Measurements from ENCODE around the gene EXD3. TPM values are rescaled to one million over a fixed set of nuclear protein-coding genes. Genes with fewer than 3 reads are reported as not detected.
A peak's percentile ranks its signal among the peaks of the same experiment; 100 is the strongest.

EXD3 gene
- total and polyA plus RNA-seq, 2 of the 13 experiments (the other 11 are each of a cell fraction or from before 2014, with no cell fraction given), result 2.7 to 4.8 TPM

- FAIRE-seq (no peak), DNase-seq (ENCODE audit: low spot score) (no peak), ATAC-seq (no peak)
- intact Hi-C loops (cut with micrococcal nuclease; ENCODE audit: unreplicated experiment) (no loop called here), in situ Hi-C loops (cut with HindIII; ENCODE audit: extremely low pct_ligation_motif_present, low pct_unique_long_range_greater_than_20kb) (no loop called here)
- no peak overlapping the region for H3K9ac ChIP-seq (ENCODE audit: insufficient read depth, low read depth, low read length)
- no peaks in the 10 kb centered on the region for H3K36me3 ChIP-seq (replicated peaks in 1 of 2; ENCODE audit: control insufficient read depth in 1 of 2, insufficient read depth in 2 of 2, low read length in 2 of 2)
- no peaks in the 10 kb centered on the region for H3K9me3 ChIP-seq (ENCODE audit: low read length)
- POLR2A ChIA-PET, result no interaction called here
- no peak overlapping the region for H2AFZ ChIP-seq (ENCODE audit: low read length)
- CTCF ChIA-PET (ENCODE audit: low intra/inter-chr PET ratio, low total read pairs), result no interaction called here
- no TSS peak for BruUV-seq (replicated peaks)
- no peaks in the 10 kb centered on the region for H3K27me3 ChIP-seq (ENCODE audit: control insufficient read depth in 1 of 2, insufficient read depth in 2 of 2, low read length in 2 of 2)
- H3K79me2 ChIP-seq (ENCODE audit: insufficient read depth, low read length), result peaks cover 8% of the 10 kb centered on the region
- H3K4me2 ChIP-seq (ENCODE audit: low read depth, low read length), result no peak overlapping the region
- H3K4me3 ChIP-seq (replicated peaks in 1 of 3; ENCODE audit: insufficient read depth in 1 of 3, low read depth in 2 of 3, low read length in 3 of 3), result no peak overlapping the region
- H3K27ac ChIP-seq (ENCODE audit: extremely low read length, insufficient read depth, low read length), result no peak overlapping the region
- WGBS (ENCODE audit: low lambda C conversion rate), result 94% methylated on average over 33 of the region's 45 CpGs
- H4K20me1 ChIP-seq (ENCODE audit: insufficient read depth, low read length), result no peaks in the 10 kb centered on the region
- peaks cover 10% of the 10 kb centered on the region for H3K4me1 ChIP-seq (ENCODE audit: insufficient read depth, low read length)
- TF ChIP-seq ZNF282 (IDR thresholded peaks at IDR 0.05; ENCODE audit: partially characterized antibody), result no peak
- TF ChIP-seq FOXJ3 (CRISPR knock-in tag; IDR thresholded peaks at IDR 0.05; ENCODE audit: borderline replicate concordance), result no peak
- TF ChIP-seq ZSCAN30 (CRISPR knock-in tag; IDR thresholded peaks at IDR 0.05), result no peak
- TF ChIP-seq ZBTB14 (CRISPR knock-in tag; IDR thresholded peaks at IDR 0.05), result no peak
- 0 out of 2 replicates have a peak, but pooled peaks have one; percentile 14 for TF ChIP-seq RBFOX2 (IDR thresholded peaks at IDR 0.05; ENCODE audit: low read depth, low read length)
- TF ChIP-seq, protein P1, sequence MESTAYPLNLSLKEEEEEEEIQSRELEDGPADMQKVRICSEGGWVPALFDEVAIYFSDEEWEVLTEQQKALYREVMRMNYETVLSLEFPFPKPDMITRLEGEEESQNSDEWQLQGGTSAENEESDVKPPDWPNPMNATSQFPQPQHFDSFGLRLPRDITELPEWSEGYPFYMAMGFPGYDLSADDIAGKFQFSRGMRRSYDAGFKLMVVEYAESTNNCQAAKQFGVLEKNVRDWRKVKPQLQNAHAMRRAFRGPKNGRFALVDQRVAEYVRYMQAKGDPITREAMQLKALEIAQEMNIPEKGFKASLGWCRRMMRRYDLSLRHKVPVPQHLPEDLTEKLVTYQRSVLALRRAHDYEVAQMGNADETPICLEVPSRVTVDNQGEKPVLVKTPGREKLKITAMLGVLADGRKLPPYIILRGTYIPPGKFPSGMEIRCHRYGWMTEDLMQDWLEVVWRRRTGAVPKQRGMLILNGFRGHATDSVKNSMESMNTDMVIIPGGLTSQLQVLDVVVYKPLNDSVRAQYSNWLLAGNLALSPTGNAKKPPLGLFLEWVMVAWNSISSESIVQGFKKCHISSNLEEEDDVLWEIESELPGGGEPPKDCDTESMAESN (CRISPR knock-in tag; conservative IDR thresholded peaks at IDR 0.05), result no peak
- TF ChIP-seq ATRX (CRISPR knock-in tag; IDR thresholded peaks at IDR 0.05; ENCODE audit: borderline replicate concordance), result no peak
- TF ChIP-seq, protein P2, sequence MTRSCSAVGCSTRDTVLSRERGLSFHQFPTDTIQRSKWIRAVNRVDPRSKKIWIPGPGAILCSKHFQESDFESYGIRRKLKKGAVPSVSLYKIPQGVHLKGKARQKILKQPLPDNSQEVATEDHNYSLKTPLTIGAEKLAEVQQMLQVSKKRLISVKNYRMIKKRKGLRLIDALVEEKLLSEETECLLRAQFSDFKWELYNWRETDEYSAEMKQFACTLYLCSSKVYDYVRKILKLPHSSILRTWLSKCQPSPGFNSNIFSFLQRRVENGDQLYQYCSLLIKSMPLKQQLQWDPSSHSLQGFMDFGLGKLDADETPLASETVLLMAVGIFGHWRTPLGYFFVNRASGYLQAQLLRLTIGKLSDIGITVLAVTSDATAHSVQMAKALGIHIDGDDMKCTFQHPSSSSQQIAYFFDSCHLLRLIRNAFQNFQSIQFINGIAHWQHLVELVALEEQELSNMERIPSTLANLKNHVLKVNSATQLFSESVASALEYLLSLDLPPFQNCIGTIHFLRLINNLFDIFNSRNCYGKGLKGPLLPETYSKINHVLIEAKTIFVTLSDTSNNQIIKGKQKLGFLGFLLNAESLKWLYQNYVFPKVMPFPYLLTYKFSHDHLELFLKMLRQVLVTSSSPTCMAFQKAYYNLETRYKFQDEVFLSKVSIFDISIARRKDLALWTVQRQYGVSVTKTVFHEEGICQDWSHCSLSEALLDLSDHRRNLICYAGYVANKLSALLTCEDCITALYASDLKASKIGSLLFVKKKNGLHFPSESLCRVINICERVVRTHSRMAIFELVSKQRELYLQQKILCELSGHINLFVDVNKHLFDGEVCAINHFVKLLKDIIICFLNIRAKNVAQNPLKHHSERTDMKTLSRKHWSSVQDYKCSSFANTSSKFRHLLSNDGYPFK (CRISPR knock-in tag; IDR thresholded peaks at IDR 0.05; ENCODE audit: borderline replicate concordance), result no peak
- TF ChIP-seq ZNF75D (CRISPR knock-in tag; IDR thresholded peaks at IDR 0.05; ENCODE audit: borderline replicate concordance), result no peak
- peak; percentile 20 for TF ChIP-seq HNRNPLL (IDR thresholded peaks at IDR 0.05; ENCODE audit: low read depth, low read length, poor library complexity, severe bottlenecking)
- TF ChIP-seq ZNF674 (CRISPR knock-in tag; IDR thresholded peaks at IDR 0.05; ENCODE audit: low read depth), result no peak
- no peak for TF ChIP-seq XBP1 (CRISPR knock-in tag; IDR thresholded peaks at IDR 0.05)
- TF ChIP-seq ZNF530 (CRISPR knock-in tag; IDR thresholded peaks at IDR 0.05; ENCODE audit: low read depth), result no peak
- no peak for TF ChIP-seq SP4 (CRISPR knock-in tag; IDR thresholded peaks at IDR 0.05)
Measured at GRCh38 chr9:137416563-137417151, 6.3 kb downstream of the EXD3 start.
